Kidney tubule cell (primary cell): ENCODE results near the gene MRPL41.
"Not testable (repeated sequence)": the region's sequence is repeated elsewhere in the genome, so short reads cannot be mapped to it uniquely, and the experiment has no call there.

Experiments
- DNase-seq: peaks from one replicate; pipeline ENCODE4 v3.0.0-alpha.2; 2018; ENCODE audit warnings: low spot score

The MRPL41 gene

DNA sequence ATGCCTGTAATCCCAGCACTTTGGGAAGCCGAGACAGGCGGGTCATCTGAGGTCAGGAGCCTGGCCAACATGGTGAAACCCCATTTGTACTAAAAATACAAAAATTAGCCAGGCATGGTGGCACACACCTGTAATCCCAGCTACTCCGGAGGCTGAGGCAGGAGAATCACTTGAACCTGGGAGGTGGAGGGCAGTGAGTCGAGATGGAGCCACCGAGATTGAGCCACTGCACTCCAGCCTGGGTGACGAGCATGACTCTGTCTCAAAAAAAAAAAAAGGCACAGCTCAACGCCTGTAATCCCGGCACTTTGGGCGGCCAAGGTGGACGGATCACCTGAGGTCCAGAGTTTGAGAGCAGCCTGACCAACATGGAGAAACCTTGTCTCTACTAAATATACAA, 2.0 kb downstream of the MRPL41 start:
- DNase-seq = not testable (repeated sequence)

DNA sequence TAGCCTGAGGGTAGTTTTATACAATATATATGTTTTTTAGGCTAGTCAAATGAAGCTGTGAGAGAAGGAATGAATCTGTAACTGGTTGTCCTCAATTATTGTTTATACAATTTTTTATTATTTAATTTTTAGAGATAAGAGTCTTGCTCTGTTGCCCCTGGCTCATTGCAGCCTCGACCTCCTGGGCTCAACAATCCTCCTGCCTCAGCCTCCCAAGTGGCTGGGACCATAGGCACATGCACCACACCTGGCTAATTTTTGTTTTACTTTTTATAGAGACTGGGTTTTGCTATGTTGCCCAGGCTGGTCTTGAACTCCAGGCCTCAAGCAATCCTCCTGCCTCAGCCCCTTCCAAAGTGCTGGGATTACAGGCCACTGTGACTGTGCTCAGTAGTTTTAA, 2.7 kb downstream of the MRPL41 start:
- DNase-seq = no peak

GRCh38 chr9:137555179-137555578, 3.5 kb downstream of the MRPL41 start:
- no peak for DNase-seq

GRCh38 chr9:137556069-137556838, 4.6 kb downstream of the MRPL41 start:
- peak; percentile 23 for DNase-seq

DNA sequence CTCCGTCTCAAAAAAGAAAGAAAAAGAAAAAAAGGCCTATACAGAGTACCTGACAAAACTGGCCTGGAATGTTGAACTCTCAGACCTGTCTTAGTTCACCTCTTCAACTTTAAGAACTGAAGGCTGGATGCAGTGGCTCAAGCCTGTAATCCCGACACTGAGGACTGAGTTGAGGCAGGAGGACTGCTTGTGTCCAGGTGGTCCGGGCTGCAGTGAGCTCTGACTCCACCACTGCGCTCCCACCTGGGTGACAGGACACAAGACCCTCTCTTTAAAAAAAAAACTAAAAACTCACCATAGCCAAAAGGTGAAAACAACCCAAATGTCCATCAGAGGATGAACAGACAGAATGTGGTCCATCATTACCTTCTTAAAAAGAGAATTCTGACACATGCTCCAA, 6.4 kb downstream of the MRPL41 start:
- DNase-seq = no peak

- no peak for DNase-seq
These were observed 12.5 kb downstream of the MRPL41 start for GRCh38 chr9:137564134-137564533.

GRCh38 chr9:137564817-137565411, 13.2 kb downstream of the MRPL41 start:
- DNase-seq = no peak

DNA sequence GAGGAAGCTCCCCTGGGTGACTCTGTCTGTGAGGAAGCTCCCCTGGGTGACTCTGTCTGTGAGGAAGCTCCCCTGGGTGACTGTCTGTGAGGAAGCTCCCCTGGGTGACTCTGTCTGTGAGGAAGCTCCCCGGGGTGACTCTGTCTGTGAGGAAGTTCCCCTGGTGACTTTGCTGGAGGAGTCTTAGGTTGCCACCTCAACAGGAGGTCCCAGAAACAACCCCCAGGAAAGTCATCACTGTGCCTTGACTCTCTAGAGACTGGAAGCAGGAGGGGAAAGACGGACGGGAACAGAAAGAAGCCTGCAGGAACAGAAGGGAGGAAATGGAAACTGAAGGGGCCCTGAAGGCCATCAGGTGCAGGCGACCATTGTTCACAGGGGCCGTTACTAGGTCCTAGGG, 16.8 kb downstream of the MRPL41 start:
- not testable (repeated sequence) for DNase-seq

GRCh38 chr9:137569609-137570203, 18.0 kb downstream of the MRPL41 start:
- no peak for DNase-seq

DNA sequence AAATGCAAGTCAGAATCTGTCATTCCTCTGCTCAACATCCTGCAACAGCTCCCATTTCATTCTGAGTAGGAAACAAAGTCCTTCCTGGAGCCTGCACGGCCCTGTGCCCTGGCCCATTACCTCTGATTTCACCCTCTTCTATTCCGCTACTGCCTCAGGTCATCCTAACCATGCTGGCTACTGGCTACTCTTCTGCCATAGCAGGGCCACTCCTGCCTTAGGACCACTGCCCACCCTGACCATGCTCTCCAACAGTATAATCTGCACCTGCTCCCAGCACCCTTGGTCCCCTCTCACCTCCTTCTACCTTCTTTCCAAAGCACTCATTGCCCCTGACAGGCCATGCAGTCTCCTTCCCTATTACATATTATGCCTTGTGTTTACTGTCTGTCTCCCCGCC, 18.9 kb downstream of the MRPL41 start:
- DNase-seq = no peak

GRCh38 chr9:137574192-137574591, 22.5 kb downstream of the MRPL41 start:
- no peak for DNase-seq

- no peak for DNase-seq
These were observed 23.7 kb downstream of the MRPL41 start for GRCh38 chr9:137575364-137575715.

DNA sequence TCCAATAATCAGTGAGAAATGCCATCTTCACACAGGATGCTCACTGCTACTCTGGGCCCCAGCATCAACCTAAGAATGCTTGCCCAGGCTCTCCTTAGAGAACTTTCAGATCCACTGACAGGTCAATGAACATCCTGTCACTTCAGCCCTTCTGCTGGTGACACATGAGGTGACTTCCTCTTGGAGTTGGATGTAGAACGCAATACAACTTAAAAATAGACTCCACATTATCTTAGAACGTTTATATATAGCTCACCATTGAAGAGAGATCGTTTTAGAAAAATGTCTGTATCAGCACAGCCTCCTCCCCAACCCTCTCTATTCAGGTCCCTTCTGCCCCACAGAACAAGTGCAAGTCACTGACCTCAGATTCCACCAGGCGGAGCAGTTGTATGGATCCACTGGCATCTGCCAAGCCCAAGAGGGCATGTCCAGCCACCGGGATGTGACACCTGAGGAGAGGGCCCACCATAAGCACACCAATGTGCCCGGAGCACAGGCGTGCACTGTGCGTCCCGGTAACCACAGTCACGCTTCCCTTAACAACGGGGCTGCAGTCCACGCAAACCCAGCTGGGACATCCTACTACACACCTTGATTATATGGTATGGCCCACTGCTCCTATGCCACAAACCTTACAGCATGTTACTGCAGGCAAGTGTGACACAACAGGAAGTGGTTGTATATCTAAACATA, 24.2 kb downstream of the MRPL41 start:
- no peak for DNase-seq

DNA sequence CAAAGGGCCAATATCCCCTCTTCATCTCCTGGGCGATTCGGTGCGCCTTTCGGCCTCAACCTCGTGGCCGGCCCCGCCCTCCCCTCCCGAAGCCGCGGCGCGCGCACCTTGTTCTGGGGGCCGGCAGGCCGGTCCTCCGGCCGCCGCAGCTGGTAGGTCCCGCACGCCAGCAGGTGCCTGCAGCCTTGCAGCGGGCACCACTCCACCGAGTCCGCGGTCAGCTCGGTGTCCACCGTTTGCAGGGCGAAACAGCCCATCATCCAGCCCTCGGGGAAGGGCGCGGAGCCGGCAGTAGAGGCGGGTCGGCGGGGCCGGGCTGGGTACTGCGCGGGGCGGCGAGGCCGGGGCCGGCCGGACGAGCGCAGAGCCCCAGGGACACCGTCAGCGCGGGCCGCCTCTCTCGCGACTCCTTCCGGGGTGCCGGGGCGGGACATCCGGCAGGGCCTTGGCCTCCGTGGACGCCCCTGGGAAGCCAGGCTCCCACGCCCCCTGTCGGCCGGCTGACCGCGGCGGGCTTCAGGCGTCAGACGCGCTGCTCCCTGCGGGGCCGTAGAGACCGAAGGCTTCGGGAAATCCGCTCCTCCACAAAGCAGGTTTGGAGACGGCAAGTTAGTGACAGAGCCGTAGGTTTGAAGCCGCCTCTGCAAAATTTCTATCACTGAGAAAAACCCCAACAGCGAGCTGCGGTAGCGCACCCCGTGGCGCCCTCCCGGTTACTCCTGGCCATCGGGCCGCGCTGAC, 27.0 kb downstream of the MRPL41 start, which contains the start of gene DPH7:
TSS of gene DPH7 (minus strand) at position 408 of the 741 bp plus-strand sequence. CDS start at position 260, 148 bp downstream.
- peak; percentile 92 for DNase-seq

GRCh38 chr9:137579259-137579604, 27.6 kb downstream of the MRPL41 start:
- DNase-seq = no peak

- no peak for DNase-seq
These were observed 28.7 kb downstream of the MRPL41 start for GRCh38 chr9:137580209-137580953.

- DNase-seq = no peak
These were observed 29.3 kb downstream of the MRPL41 start for GRCh38 chr9:137580954-137581322.

DNA sequence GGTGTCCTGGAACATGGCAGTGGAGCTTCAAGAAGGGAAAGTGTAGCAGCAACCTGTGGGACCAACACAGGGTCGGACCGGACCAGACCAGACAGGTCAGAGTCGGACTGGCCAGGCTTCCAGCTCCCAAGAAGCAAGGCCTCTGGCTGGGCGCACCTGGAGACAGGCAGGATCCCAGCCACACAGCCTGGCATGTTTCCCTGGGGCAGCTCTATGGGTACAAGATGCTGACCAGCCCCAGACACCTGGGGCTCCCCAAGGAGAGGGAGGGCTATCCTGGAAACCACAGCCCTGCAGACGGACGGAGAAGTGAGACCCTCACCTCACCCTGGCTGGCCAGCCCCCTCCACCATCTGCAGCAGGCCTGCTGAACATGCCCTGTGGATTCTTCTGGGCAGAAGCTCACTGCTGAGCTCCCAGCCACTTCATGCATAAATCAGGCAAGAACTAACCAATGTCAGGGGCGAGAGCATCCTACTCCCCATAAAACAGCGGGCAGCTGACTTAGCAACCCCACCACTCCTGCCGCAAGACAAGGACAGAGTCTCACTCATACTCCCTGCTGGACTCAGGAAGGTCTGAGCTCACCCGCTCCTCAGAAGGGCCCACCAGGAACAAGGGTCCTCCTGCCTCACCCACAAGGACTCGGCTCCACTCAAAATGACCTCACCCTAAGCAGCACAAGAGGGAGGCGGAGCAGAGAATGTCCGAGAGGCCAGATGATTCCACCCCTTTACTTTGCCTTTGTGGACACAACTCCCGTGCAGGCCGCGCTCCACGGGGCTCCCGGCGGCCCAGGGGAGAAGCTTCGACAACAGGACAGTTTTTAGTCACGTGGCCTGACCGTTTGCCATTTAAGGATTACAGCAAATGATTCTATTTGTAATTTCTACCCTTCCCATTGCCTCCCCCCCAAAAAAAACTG, 29.9 kb downstream of the MRPL41 start:
- no peak for DNase-seq

- no peak for DNase-seq
These were observed 30.7 kb downstream of the MRPL41 start for GRCh38 chr9:137582286-137582860.

DNA sequence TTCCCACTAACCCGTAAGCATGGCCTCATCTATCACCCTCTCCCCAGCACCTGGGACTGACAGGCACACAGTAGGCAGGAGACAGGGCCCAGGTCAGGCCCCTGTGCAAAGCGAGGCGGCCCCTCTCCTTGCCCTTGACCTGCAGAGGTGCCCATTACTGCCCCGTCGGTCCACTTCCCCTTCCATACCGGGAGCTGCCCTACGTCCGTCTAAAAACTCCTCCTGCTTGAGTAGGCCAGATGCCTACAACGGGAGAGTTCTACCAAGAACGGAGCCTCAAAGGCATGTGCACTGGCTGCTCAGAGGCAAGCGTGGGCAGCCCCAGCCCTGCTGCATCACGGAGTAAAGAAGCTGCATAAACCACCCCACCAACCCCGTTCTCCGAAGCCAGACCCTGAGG, 31.7 kb downstream of the MRPL41 start:
- DNase-seq = no peak
